Type B pancreatic cell (in vitro differentiated cells): Measurements from ENCODE around the gene ELFN1. TPM values are rescaled to one million over a fixed set of nuclear protein-coding genes. Genes with fewer than 3 reads are reported as not detected.

Source experiments
- DNase-seq: peaks from one replicate; pipeline ENCODE4 v3.0.0; 2021; ENCODE audit warnings: mixed read lengths; ENCODE audit not compliant: unreplicated experiment; ENCODE audit errors: extremely low spot score
- H3K27ac Mint-ChIP-seq: 2 replicates; pipeline ENCODE4 v1.8.0; 2021; ENCODE audit warnings: mild to moderate bottlenecking, mixed read lengths
- H3K27me3 Mint-ChIP-seq: 2 replicates; pipeline ENCODE4 v1.8.0; 2021; ENCODE audit warnings: mixed read lengths
- H3K36me3 Mint-ChIP-seq: 2 replicates; pipeline ENCODE4 v1.8.0; 2021; ENCODE audit warnings: mixed read lengths
- H3K4me1 Mint-ChIP-seq: one replicate; pipeline ENCODE4 v1.8.0; 2021; ENCODE audit warnings: mixed read lengths; ENCODE audit not compliant: unreplicated experiment
- H3K4me3 Mint-ChIP-seq: 2 replicates; pipeline ENCODE4 v1.8.0; 2021; ENCODE audit warnings: mild to moderate bottlenecking, mixed read lengths
- H3K9me3 Mint-ChIP-seq: 2 replicates; pipeline ENCODE4 v1.8.0; 2021; ENCODE audit warnings: mixed read lengths
- total RNA-seq: library from RNA; stranded (reverse); gene quantifications from 2 replicates; pipeline ENCODE4 v1.2.1, GENCODE V29; 2021; ENCODE audit warnings: low replicate concordance
- TF ChIP-seq, protein P1 (sequence below): fragments of 200-600 bp; sonication (generic); conservative IDR thresholded peaks from 2 replicates; pipeline ENCODE4 v1.5.0; 2021; ENCODE audit warnings: antibody characterized with exemption, mild to moderate bottlenecking

The ELFN1 gene
- total RNA-seq, 1 donor from 2014 or later: 5.8 TPM

GRCh38 chr7:1661461-1661860 lies 8.6 kb upstream of the ELFN1 start:
- Mint-ChIP-seq H3K9me3 (no peaks in the 10 kb centered on the region), H3K27ac (no peak overlapping the region), H3K4me3 (no peak overlapping the region), H3K4me1 (no peaks in the 10 kb centered on the region), H3K36me3 (no peaks in the 10 kb centered on the region), H3K27me3 (peaks cover 59% of the 10 kb centered on the region)
- no peak for DNase-seq
- TF ChIP-seq, protein P1, sequence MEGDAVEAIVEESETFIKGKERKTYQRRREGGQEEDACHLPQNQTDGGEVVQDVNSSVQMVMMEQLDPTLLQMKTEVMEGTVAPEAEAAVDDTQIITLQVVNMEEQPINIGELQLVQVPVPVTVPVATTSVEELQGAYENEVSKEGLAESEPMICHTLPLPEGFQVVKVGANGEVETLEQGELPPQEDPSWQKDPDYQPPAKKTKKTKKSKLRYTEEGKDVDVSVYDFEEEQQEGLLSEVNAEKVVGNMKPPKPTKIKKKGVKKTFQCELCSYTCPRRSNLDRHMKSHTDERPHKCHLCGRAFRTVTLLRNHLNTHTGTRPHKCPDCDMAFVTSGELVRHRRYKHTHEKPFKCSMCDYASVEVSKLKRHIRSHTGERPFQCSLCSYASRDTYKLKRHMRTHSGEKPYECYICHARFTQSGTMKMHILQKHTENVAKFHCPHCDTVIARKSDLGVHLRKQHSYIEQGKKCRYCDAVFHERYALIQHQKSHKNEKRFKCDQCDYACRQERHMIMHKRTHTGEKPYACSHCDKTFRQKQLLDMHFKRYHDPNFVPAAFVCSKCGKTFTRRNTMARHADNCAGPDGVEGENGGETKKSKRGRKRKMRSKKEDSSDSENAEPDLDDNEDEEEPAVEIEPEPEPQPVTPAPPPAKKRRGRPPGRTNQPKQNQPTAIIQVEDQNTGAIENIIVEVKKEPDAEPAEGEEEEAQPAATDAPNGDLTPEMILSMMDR: no peak

GRCh38 chr7:1662101-1662500 lies 8.0 kb upstream of the ELFN1 start:
- TF ChIP-seq, protein P1: no peak
- no peak overlapping the region for H3K4me3 Mint-ChIP-seq
- no peak overlapping the region for H3K27ac Mint-ChIP-seq
- no peaks in the 10 kb centered on the region for H3K4me1 Mint-ChIP-seq
- H3K36me3 Mint-ChIP-seq: no peaks in the 10 kb centered on the region
- H3K9me3 Mint-ChIP-seq: no peaks in the 10 kb centered on the region
- peak; percentile 57 for DNase-seq
- peaks cover 57% of the 10 kb centered on the region for H3K27me3 Mint-ChIP-seq

DNA sequence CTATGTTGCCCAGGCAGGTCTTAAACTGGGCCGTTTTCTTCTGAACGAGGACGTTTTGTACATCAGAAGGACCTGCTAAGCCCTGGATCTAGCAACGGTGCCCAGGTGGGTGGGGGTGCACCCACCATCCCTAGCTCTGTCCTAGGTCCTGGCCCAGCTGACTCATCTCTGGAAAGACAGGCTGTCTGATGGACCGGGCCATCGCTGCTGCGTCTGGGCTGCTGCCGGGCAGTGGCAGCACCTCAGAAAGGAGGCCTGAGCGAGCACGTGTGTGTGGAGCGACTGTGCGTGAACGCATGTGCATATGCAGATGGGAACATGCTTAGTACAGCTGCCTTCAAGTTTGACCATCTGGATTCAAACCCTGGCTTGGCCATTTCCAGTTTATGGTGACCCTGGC lies 7.3 kb upstream of the ELFN1 start:
- peak; percentile 65 for DNase-seq
- Mint-ChIP-seq H3K27me3 (peaks cover 52% of the 10 kb centered on the region), H3K4me3 (no peak overlapping the region), H3K36me3 (no peaks in the 10 kb centered on the region), H3K4me1 (no peaks in the 10 kb centered on the region), H3K9me3 (no peaks in the 10 kb centered on the region), H3K27ac (no peak overlapping the region)
- TF ChIP-seq, protein P1: no peak

DNA sequence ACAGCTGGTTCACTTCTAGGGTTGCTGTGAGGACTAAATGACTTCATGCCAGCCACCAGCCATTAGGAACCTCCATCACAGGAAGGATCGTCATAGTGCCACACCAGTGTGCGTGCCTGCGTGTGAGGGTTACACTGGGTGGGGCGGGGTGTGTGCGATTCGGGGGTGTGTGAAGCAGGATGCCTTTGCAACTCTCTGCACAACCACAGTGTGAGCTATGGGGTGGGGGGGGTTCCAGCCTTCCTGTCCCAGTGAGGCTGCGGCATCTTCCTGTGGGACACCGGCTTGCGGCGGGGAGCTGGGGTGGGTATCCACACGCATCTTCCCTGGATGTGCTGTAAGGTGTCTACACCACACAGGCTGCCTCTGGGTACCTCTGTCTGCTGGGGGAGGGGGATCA lies 6.9 kb upstream of the ELFN1 start:
- Mint-ChIP-seq H3K4me3 (peak overlapping the region; percentile 62), H3K4me1 (no peaks in the 10 kb centered on the region), H3K27ac (peak overlapping the region; percentile 39), H3K27me3 (peaks cover 51% of the 10 kb centered on the region), H3K9me3 (no peaks in the 10 kb centered on the region), H3K36me3 (no peaks in the 10 kb centered on the region)
- peak; percentile 69 for DNase-seq
- TF ChIP-seq, protein P1: no peak

DNA sequence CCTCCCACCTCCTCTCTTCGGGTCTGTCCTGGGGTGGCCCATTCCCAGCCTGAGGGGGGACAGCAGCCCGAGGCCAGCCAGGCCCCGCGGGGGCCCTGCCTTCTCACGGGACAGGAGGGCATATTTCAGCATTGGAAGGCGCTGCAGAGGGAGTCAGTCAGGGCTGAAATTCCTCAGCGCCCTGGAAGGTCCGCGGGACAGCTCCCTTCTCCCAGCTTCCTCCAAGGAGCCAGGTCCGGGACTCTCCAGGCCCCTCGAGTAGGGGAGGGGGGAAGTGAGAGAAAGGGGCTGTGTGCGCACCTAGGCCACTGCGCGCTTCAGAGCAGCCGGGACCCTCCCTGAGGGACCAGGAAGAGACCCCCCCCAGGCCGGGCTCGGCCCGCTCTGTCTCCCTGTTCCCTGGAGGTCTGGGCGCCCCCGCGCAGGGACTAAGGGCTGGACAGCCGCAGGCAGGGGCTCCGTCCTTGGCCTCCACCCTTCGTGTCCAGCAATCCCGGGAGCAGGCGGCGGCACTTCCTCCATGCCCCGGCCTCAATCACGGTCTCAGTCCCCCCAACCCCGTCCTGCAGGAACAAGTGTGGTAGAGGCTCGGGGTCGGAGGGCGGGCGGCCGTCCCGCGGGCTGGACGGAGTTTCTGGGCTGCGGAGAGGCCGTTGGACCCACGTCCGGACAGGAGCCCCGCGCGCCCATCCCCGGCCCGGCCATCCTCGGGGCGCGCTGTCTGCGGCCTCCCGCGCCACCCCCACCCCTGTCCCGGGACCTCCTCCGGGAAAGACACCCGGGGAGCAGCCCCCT lies 6.0 kb upstream of the ELFN1 start:
- H3K36me3 Mint-ChIP-seq: no peaks in the 10 kb centered on the region
- H3K4me1 Mint-ChIP-seq: peaks cover 2% of the 10 kb centered on the region
- DNase-seq: peak; percentile 72
- H3K27me3 Mint-ChIP-seq: peaks cover 52% of the 10 kb centered on the region
- H3K4me3 Mint-ChIP-seq: no peak overlapping the region
- H3K9me3 Mint-ChIP-seq: no peaks in the 10 kb centered on the region
- TF ChIP-seq, protein P1: no peak
- no peak overlapping the region for H3K27ac Mint-ChIP-seq
